Fibroblast of villous mesenchyme (primary cell): ENCODE data around the gene PDE1A. TPM values are rescaled to one million over a fixed set of nuclear protein-coding genes. Genes with fewer than 3 reads are reported as not detected.

Experiments used
- DNase-seq: peaks from one replicate; pipeline ENCODE4 v3.0.0-alpha.2; 2010; ENCODE audit warnings: low read depth
- H3K4me3 ChIP-seq: 2 replicates; pipeline ENCODE4 v1.5.1; 2011; ENCODE audit warnings: low read depth, mild to moderate bottlenecking, low read length
- CTCF ChIP-seq: IDR thresholded peaks from 2 replicates; pipeline ENCODE4 v1.5.1; 2012; ENCODE audit warnings: low read depth, mild to moderate bottlenecking, low read length; ENCODE audit not compliant: insufficient read depth
- total RNA-seq: library from RNA; depleted of rRNA; stranded (reverse); fragments of >200 nt; gene quantifications from 2 replicates; pipeline ENCODE4 v1.2.3, GENCODE V29; 2012

Gene PDE1A
- total RNA-seq, 1 donor = 1.7 TPM

GRCh38 chr2:182377467-182377866, 49.4 kb downstream of the PDE1A start:
- TF ChIP-seq CTCF = no peak
- H3K4me3 ChIP-seq = no peak overlapping the region
- peak; percentile 46 for DNase-seq

- H3K4me3 ChIP-seq = no peak overlapping the region
- no peak for TF ChIP-seq CTCF
- no peak for DNase-seq
These were observed 51.0 kb downstream of the PDE1A start for GRCh38 chr2:182375862-182376261.

- no peak for TF ChIP-seq CTCF
- DNase-seq = peak; percentile 83
- no peak overlapping the region for H3K4me3 ChIP-seq
These were observed 54.2 kb downstream of the PDE1A start for GRCh38 chr2:182372661-182373060.

- H3K4me3 ChIP-seq = no peak overlapping the region
- TF ChIP-seq CTCF = no peak
- no peak for DNase-seq
These were observed 57.8 kb downstream of the PDE1A start for GRCh38 chr2:182368996-182369395.

GRCh38 chr2:182368446-182368845, 58.4 kb downstream of the PDE1A start:
- DNase-seq = peak; percentile 75
- H3K4me3 ChIP-seq = no peak overlapping the region
- no peak for TF ChIP-seq CTCF

GRCh38 chr2:182367401-182367800, 59.4 kb downstream of the PDE1A start:
- H3K4me3 ChIP-seq = no peak overlapping the region
- no peak for DNase-seq
- no peak for TF ChIP-seq CTCF

- DNase-seq = peak; percentile 96
- H3K4me3 ChIP-seq = no peak overlapping the region
- no peak for TF ChIP-seq CTCF
These were observed 60.2 kb downstream of the PDE1A start for GRCh38 chr2:182366628-182367027.
